ENCODE results near the gene PIK3C2B. TPM values are rescaled to one million over a fixed set of nuclear protein-coding genes. Genes with fewer than 3 reads are reported as not detected.

Gene PIK3C2B
- total and polyA plus RNA-seq, 2 donors from 2014 or later = 2.5 to 36.4 TPM

GRCh38 chr1:204448991-204449677 is 45.5 kb downstream of the PIK3C2B start:
- H3K9ac ChIP-seq (ENCODE audit: low read length in 3 of 3) = no peak overlapping the region
- no peaks in the 10 kb centered on the region for H3K9me3 ChIP-seq (ENCODE audit: control insufficient read depth in 2 of 3, insufficient read depth in 1 of 3, low read length in 3 of 3)
- H3K36me3 ChIP-seq (ENCODE audit: control insufficient read depth in 2 of 3, insufficient read depth in 3 of 3, low read length in 3 of 3) = peaks cover 2 to 12% (median 3%) of the 10 kb centered on the region in 3 donors
- FAIRE-seq (no peak), DNase-seq (no peak)
- H3K27ac ChIP-seq (ENCODE audit: low read depth in 2 of 2, low read length in 2 of 2) = no peak overlapping the region
- H3K4me3 ChIP-seq (ENCODE audit: low read length in 3 of 3) = no peak overlapping the region
- H3K4me1 ChIP-seq (ENCODE audit: control insufficient read depth in 2 of 3, insufficient read depth in 2 of 3, low read depth in 1 of 3, low read length in 3 of 3) = peaks cover 0 to 13% (median 9%) of the 10 kb centered on the region in 3 donors
- no peaks in the 10 kb centered on the region for H3K27me3 ChIP-seq (ENCODE audit: control insufficient read depth, insufficient read depth, low read length)
- intact Hi-C loops (cut with DNase I) = loop anchor here (5.0 kb wide), 1 partner anchor 48 kb away; no protein-coding TSS in a partner anchor
- no peak for TF ChIP-seq CTCF (IDR thresholded peaks at IDR 0.05; ENCODE audit: borderline replicate concordance, extremely low read depth, insufficient read depth)

- TF ChIP-seq CTCF (IDR thresholded peaks at IDR 0.05; ENCODE audit: borderline replicate concordance, extremely low read depth, insufficient read depth) = no peak
- Histone ChIP-seq H3K9me3 (ENCODE audit: control insufficient read depth in 2 of 3, insufficient read depth in 1 of 3, low read length in 3 of 3) (no peaks in the 10 kb centered on the region), H3K4me1 (ENCODE audit: control insufficient read depth in 2 of 3, insufficient read depth in 2 of 3, low read depth in 1 of 3, low read length in 3 of 3) (peaks cover 0 to 16% (median 9%) of the 10 kb centered on the region in 3 donors), H3K27ac (ENCODE audit: low read depth in 2 of 2, low read length in 2 of 2) (no peak overlapping the region), H3K9ac (ENCODE audit: low read length in 3 of 3) (no peak overlapping the region), H3K36me3 (ENCODE audit: control insufficient read depth in 2 of 3, insufficient read depth in 3 of 3, low read length in 3 of 3) (peaks cover 5 to 12% (median 8%) of the 10 kb centered on the region in 3 donors), H3K27me3 (ENCODE audit: control insufficient read depth, insufficient read depth, low read length) (no peaks in the 10 kb centered on the region), H3K4me3 (ENCODE audit: low read length in 3 of 3) (no peak overlapping the region)
- intact Hi-C loops (cut with DNase I) = loop anchor here (5.0 kb wide), 1 partner anchor 49 kb away; no protein-coding TSS in a partner anchor
- DNase-seq (no peak), FAIRE-seq (no peak)
Observed at GRCh38 chr1:204448344-204448964, 46.2 kb downstream of the PIK3C2B start.

GRCh38 chr1:204447736-204448135 is 46.9 kb downstream of the PIK3C2B start:
- Histone ChIP-seq H3K27me3 (ENCODE audit: control insufficient read depth, insufficient read depth, low read length) (no peaks in the 10 kb centered on the region), H3K9ac (ENCODE audit: low read length in 3 of 3) (no peak overlapping the region), H3K27ac (ENCODE audit: low read depth in 2 of 2, low read length in 2 of 2) (no peak overlapping the region), H3K36me3 (ENCODE audit: control insufficient read depth in 2 of 3, insufficient read depth in 3 of 3, low read length in 3 of 3) (peaks cover 5 to 12% (median 10%) of the 10 kb centered on the region in 3 donors), H3K9me3 (ENCODE audit: control insufficient read depth in 2 of 3, insufficient read depth in 1 of 3, low read length in 3 of 3) (no peaks in the 10 kb centered on the region), H3K4me1 (ENCODE audit: control insufficient read depth in 2 of 3, insufficient read depth in 2 of 3, low read depth in 1 of 3, low read length in 3 of 3) (peaks cover 0 to 18% (median 9%) of the 10 kb centered on the region in 3 donors), H3K4me3 (ENCODE audit: low read length in 3 of 3) (no peak overlapping the region)
- no peak for FAIRE-seq
- no peak for TF ChIP-seq CTCF (IDR thresholded peaks at IDR 0.05; ENCODE audit: borderline replicate concordance, extremely low read depth, insufficient read depth)
- intact Hi-C loops (cut with DNase I) = loop anchor here (5.0 kb wide), 1 partner anchor 50 kb away; no protein-coding TSS in a partner anchor
- no peak for DNase-seq
